OCI-LY7 (cell line): Measurements from ENCODE around the gene TAGLN. TPM values are rescaled to one million over a fixed set of nuclear protein-coding genes. Genes with fewer than 3 reads are reported as not detected.
A peak's percentile ranks its signal among the peaks of the same experiment; 100 is the strongest.

Experiments used
- BruUV-seq: library from RNA; stranded (reverse); fragments of 400-500 nt; replicated peaks from 2 replicates; lab custom pipeline; 2021; lab: Mats Ljungman, UMichigan
- CTCF ChIA-PET: fragments of 300-600 bp; sonication (Branson Sonifier 250); formaldehyde crosslinking; loops from one replicate; lab custom pipeline; 2022; ENCODE audit warnings: antibody characterized with exemption; ENCODE audit not compliant: unreplicated experiment; lab: Charles Lee
- POLR2A ChIA-PET: fragments of 300-600 bp; sonication (Branson Sonifier 250); formaldehyde crosslinking; loops from one replicate; lab custom pipeline; 2022; ENCODE audit warnings: antibody characterized with exemption; lab: Charles Lee
- DNase-seq: peaks from one replicate; pipeline ENCODE4 v3.0.0-alpha.2; 2015; ENCODE audit warnings: low spot score
- H2AFZ ChIP-seq: fragments of 200-600 bp; sonication (generic), shearing (Covaris generic); 2 replicates; pipeline ENCODE4 v1.6.1; 2014; ENCODE audit warnings: mild to moderate bottlenecking, antibody characterized with exemption, low read length, moderate library complexity
- H3K27ac ChIP-seq: fragments of 200-600 bp; sonication (generic); 2 replicates; pipeline ENCODE4 v1.5.1; 2014; ENCODE audit warnings: mixed run types, low read depth, mild to moderate bottlenecking, moderate library complexity, low read length, inconsistent platforms; ENCODE audit not compliant: poor library complexity, severe bottlenecking
- H3K36me3 ChIP-seq: fragments of 200-600 bp; sonication (generic); 2 replicates; pipeline ENCODE4 v1.6.1; 2014; ENCODE audit warnings: mild to moderate bottlenecking, antibody characterized with exemption, low read length, moderate library complexity, mixed read lengths; ENCODE audit not compliant: insufficient read depth
- H3K4me1 ChIP-seq: fragments of 200-600 bp; sonication (generic); 2 replicates; pipeline ENCODE4 v1.5.1; 2014; ENCODE audit warnings: mild to moderate bottlenecking, low read length; ENCODE audit not compliant: insufficient read depth, poor library complexity, severe bottlenecking
- H3K4me2 ChIP-seq: fragments of 200-600 bp; sonication (generic); 2 replicates; pipeline ENCODE4 v1.6.1; 2014; ENCODE audit warnings: mild to moderate bottlenecking, low read length
- H3K4me3 ChIP-seq: fragments of 200-600 bp; sonication (generic); 2 replicates; pipeline ENCODE4 v1.5.1; 2014; ENCODE audit warnings: mild to moderate bottlenecking, low read depth, low read length; ENCODE audit not compliant: poor library complexity, severe bottlenecking
- H3K79me2 ChIP-seq: fragments of 200-600 bp; sonication (generic); 2 replicates; pipeline ENCODE4 v1.6.1; 2016; ENCODE audit warnings: low read depth, mild to moderate bottlenecking, low read length, moderate library complexity, mixed read lengths; ENCODE audit not compliant: insufficient read depth
- H3K9me2 ChIP-seq: fragments of 200-600 bp; sonication (generic); 2 replicates; pipeline ENCODE4 v1.6.1; 2016; ENCODE audit warnings: mild to moderate bottlenecking, low read length, mixed read lengths; ENCODE audit not compliant: insufficient read depth
- H3K9me3 ChIP-seq: fragments of 200-600 bp; sonication (generic); 2 replicates; pipeline ENCODE4 v1.6.1; 2014; ENCODE audit warnings: mild to moderate bottlenecking, mixed run types, low read length, mixed read lengths
- H4K20me1 ChIP-seq: fragments of 200-600 bp; sonication (generic); 2 replicates; pipeline ENCODE4 v1.6.1; 2014; ENCODE audit warnings: mild to moderate bottlenecking, antibody characterized with exemption, low read length, moderate library complexity, mixed read lengths; ENCODE audit not compliant: insufficient read depth
- EZH2phosphoT487 ChIP-seq: fragments of 200-600 bp; sonication (generic); IDR thresholded peaks from 2 replicates; pipeline ENCODE4 v1.6.1; 2018; ENCODE audit warnings: low read depth, borderline replicate concordance, mild to moderate bottlenecking, mixed run types, antibody characterized with exemption, low read length, moderate library complexity, mixed read lengths
- intact Hi-C: fragments of 100-400 bp; cut with micrococcal nuclease; formaldehyde crosslinking; loops from one replicate; pipeline ENCODE4 v1.10.0; 2022; ENCODE audit not compliant: unreplicated experiment
- total RNA-seq, 2 experiments: library from RNA; depleted of rRNA in 1 of 2; stranded (reverse); fragments of >200 nt in 1 of 2; shearing (Covaris generic) in 1 of 2; gene quantifications; 2 replicates each; pipeline ENCODE4 v1.2.3, GENCODE V29; 2014 to 2022
- TF ChIP-seq, protein P1 (sequence below): fragments of 200-600 bp; sonication (generic); conservative IDR thresholded peaks from 2 replicates; pipeline ENCODE4 v1.5.1; 2014; ENCODE audit warnings: mild to moderate bottlenecking, antibody characterized with exemption, low read length, moderate library complexity, mixed read lengths

The TAGLN gene
- total RNA-seq, 2 experiments from 2014 or later = 5.4 to 7.4 TPM

DNA sequence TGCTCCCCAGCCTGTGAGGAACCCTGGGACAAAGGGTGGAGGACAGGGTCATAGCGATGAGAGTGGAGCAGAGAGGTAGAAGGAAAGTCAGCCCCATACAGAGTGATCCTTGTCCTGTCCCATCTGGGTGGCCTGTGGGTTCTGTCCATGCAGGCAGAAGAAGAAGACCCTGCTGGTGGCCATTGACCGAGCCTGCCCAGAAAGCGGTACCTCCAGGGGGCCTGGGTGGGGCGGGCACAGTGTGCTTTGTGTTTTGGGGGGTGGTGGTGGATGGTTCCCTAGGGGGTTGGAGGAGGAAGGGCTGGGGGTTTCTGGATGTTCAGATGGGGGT, 12.8 kb upstream of the TAGLN start:
- CTCF ChIA-PET = no interaction called here
- POLR2A ChIA-PET = interaction anchor here (1.1 to 1.2 kb wide), 2 partner anchors 15 to 42 kb away, joined by 4 read pairs; partner anchors contain the start of gene PAFAH1B2

DNA sequence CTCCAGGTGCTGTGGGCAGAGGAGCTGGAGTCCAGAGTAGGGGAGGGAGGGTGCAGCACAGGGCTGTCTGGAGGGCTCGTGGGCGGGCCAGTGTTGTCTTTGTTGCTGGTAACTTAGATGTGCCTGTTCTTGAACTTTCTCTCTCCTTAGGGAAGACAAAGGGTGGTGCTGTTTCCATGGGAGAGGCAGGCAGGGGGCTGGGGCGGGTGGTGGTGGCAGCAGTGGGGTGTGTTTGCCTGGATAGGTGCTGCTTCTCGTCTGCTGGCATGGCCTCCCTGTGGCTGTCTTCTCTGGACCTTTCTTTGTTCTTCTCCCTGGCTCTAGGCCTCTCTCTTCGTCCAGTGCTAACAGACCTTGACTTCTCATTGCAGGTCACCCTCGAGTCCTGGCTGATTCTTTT, 12.2 kb upstream of the TAGLN start:
- H2AFZ ChIP-seq = no peak overlapping the region
- no peak for DNase-seq
- no peaks in the 10 kb centered on the region for H3K9me2 ChIP-seq
- no TSS peak for BruUV-seq
- intact Hi-C loops = no loop called here
- TF ChIP-seq, protein P1, sequence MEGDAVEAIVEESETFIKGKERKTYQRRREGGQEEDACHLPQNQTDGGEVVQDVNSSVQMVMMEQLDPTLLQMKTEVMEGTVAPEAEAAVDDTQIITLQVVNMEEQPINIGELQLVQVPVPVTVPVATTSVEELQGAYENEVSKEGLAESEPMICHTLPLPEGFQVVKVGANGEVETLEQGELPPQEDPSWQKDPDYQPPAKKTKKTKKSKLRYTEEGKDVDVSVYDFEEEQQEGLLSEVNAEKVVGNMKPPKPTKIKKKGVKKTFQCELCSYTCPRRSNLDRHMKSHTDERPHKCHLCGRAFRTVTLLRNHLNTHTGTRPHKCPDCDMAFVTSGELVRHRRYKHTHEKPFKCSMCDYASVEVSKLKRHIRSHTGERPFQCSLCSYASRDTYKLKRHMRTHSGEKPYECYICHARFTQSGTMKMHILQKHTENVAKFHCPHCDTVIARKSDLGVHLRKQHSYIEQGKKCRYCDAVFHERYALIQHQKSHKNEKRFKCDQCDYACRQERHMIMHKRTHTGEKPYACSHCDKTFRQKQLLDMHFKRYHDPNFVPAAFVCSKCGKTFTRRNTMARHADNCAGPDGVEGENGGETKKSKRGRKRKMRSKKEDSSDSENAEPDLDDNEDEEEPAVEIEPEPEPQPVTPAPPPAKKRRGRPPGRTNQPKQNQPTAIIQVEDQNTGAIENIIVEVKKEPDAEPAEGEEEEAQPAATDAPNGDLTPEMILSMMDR = no peak
- TF ChIP-seq EZH2phosphoT487 = no peak
- H3K36me3 ChIP-seq = peaks cover 37% of the 10 kb centered on the region; the same call in 1 of the 2 replicates
- H3K79me2 ChIP-seq = no peaks in the 10 kb centered on the region
- no peak overlapping the region for H3K4me3 ChIP-seq
- H3K4me1 ChIP-seq = peaks cover 37% of the 10 kb centered on the region
- POLR2A ChIA-PET = no interaction called here
- no peak overlapping the region for H3K27ac ChIP-seq
- CTCF ChIA-PET = no interaction called here
- H3K9me3 ChIP-seq = no peaks in the 10 kb centered on the region
- no peaks in the 10 kb centered on the region for H4K20me1 ChIP-seq
- H3K4me2 ChIP-seq = no peak overlapping the region; the same call in 1 of the 2 replicates

More for the DNA sequence above, 12.8 kb upstream of the TAGLN start:
- no peak for DNase-seq
- Histone ChIP-seq H4K20me1 (no peaks in the 10 kb centered on the region), H2AFZ (no peak overlapping the region), H3K36me3 (peaks cover 32% of the 10 kb centered on the region; the same call in 1 of the 2 replicates), H3K4me2 (peak overlapping the region; percentile 38), H3K9me2 (no peaks in the 10 kb centered on the region), H3K4me1 (peaks cover 37% of the 10 kb centered on the region), H3K4me3 (no peak overlapping the region), H3K9me3 (no peaks in the 10 kb centered on the region), H3K27ac (peak overlapping the region; percentile 60), H3K79me2 (no peaks in the 10 kb centered on the region)
- BruUV-seq = no TSS peak
- intact Hi-C loops = no loop called here
- TF ChIP-seq EZH2phosphoT487 = no peak
- TF ChIP-seq, protein P1 = no peak

DNA sequence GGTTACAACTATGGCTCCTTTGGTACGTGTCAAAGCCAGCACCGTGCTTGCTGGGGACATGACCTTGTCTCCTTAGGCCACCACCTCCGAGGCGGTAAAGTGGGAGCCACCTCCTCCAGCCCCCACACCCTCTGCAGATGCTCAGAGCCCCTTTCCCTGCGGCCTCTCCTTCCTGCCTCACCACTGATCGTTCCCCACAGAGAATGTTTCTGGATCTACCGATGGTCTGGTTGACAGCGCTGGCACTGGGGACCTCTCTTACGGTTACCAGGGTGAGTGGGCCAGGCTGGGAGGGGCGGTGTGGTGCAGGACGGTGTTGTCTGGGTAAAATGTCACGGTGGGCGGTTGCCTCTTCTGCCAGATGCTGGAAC, 11.8 kb upstream of the TAGLN start:
- Histone ChIP-seq H3K4me3 (no peak overlapping the region), H3K36me3 (peaks cover 37% of the 10 kb centered on the region; the same call in 1 of the 2 replicates), H3K9me3 (no peaks in the 10 kb centered on the region), H4K20me1 (no peaks in the 10 kb centered on the region), H3K4me2 (no peak overlapping the region), H3K27ac (no peak overlapping the region), H3K9me2 (no peaks in the 10 kb centered on the region), H3K4me1 (peaks cover 37% of the 10 kb centered on the region), H3K79me2 (no peaks in the 10 kb centered on the region), H2AFZ (no peak overlapping the region)
- POLR2A ChIA-PET = no interaction called here
- CTCF ChIA-PET = no interaction called here
- no TSS peak for BruUV-seq
- no peak for TF ChIP-seq EZH2phosphoT487
- TF ChIP-seq, protein P1 = no peak
- intact Hi-C loops = no loop called here
- no peak for DNase-seq
